ENCODE measurements around the gene ANKLE2.
"Not testable (repeated sequence)": the region's sequence is repeated elsewhere in the genome, so short reads cannot be mapped to it uniquely, and the experiment has no call there.

ANKLE2 gene

GRCh38 chr12:132753670-132754069 lies 8.0 kb downstream of the ANKLE2 start:
- DNase-seq; in situ Hi-C loops (cut with MboI; ENCODE audit: low pct_unique_long_range_greater_than_20kb, low sequenced_read_pairs): not testable (repeated sequence)

- in situ Hi-C loops (cut with MboI; ENCODE audit: low pct_unique_long_range_greater_than_20kb, low sequenced_read_pairs) = no loop called here
- no peak for DNase-seq
These were observed 13.3 kb downstream of the ANKLE2 start for GRCh38 chr12:132748319-132748718.

GRCh38 chr12:132747896-132748295 lies 13.7 kb downstream of the ANKLE2 start:
- in situ Hi-C loops (cut with MboI; ENCODE audit: low pct_unique_long_range_greater_than_20kb, low sequenced_read_pairs) = no loop called here
- no peak for DNase-seq

GRCh38 chr12:132747395-132747794 lies 14.2 kb downstream of the ANKLE2 start:
- DNase-seq = no peak
- in situ Hi-C loops (cut with MboI; ENCODE audit: low pct_unique_long_range_greater_than_20kb, low sequenced_read_pairs) = no loop called here

GRCh38 chr12:132746613-132747012 lies 15.0 kb downstream of the ANKLE2 start:
- DNase-seq = no peak
- in situ Hi-C loops (cut with MboI; ENCODE audit: low pct_unique_long_range_greater_than_20kb, low sequenced_read_pairs) = no loop called here

- no peak for DNase-seq
- in situ Hi-C loops (cut with MboI; ENCODE audit: low pct_unique_long_range_greater_than_20kb, low sequenced_read_pairs) = no loop called here
These were observed 17.8 kb downstream of the ANKLE2 start for GRCh38 chr12:132743831-132744230.

GRCh38 chr12:132741620-132742019 lies 20.0 kb downstream of the ANKLE2 start:
- no peak for DNase-seq
- in situ Hi-C loops (cut with MboI; ENCODE audit: low pct_unique_long_range_greater_than_20kb, low sequenced_read_pairs) = no loop called here

GRCh38 chr12:132740652-132741051 lies 21.0 kb downstream of the ANKLE2 start:
- in situ Hi-C loops (cut with MboI; ENCODE audit: low pct_unique_long_range_greater_than_20kb, low sequenced_read_pairs) = no loop called here
- DNase-seq = no peak

GRCh38 chr12:132740313-132740646 lies 21.4 kb downstream of the ANKLE2 start:
- DNase-seq = no peak
- in situ Hi-C loops (cut with MboI; ENCODE audit: low pct_unique_long_range_greater_than_20kb, low sequenced_read_pairs) = no loop called here

GRCh38 chr12:132739600-132740312 lies 21.9 kb downstream of the ANKLE2 start:
- in situ Hi-C loops (cut with MboI; ENCODE audit: low pct_unique_long_range_greater_than_20kb, low sequenced_read_pairs) = no loop called here
- no peak for DNase-seq

- no peak for DNase-seq
- in situ Hi-C loops (cut with MboI; ENCODE audit: low pct_unique_long_range_greater_than_20kb, low sequenced_read_pairs) = no loop called here
These were observed 24.7 kb downstream of the ANKLE2 start for GRCh38 chr12:132736913-132737312.

GRCh38 chr12:132736378-132736777 lies 25.3 kb downstream of the ANKLE2 start:
- DNase-seq = no peak
- in situ Hi-C loops (cut with MboI; ENCODE audit: low pct_unique_long_range_greater_than_20kb, low sequenced_read_pairs) = no loop called here

GRCh38 chr12:132735496-132735895 lies 26.1 kb downstream of the ANKLE2 start:
- DNase-seq = no peak
- in situ Hi-C loops (cut with MboI; ENCODE audit: low pct_unique_long_range_greater_than_20kb, low sequenced_read_pairs) = no loop called here

- in situ Hi-C loops (cut with MboI; ENCODE audit: low pct_unique_long_range_greater_than_20kb, low sequenced_read_pairs) = no loop called here
These were observed 27.4 kb downstream of the ANKLE2 start for GRCh38 chr12:132734206-132734605.

GRCh38 chr12:132731574-132731973 lies 30.1 kb downstream of the ANKLE2 start:
- in situ Hi-C loops (cut with MboI; ENCODE audit: low pct_unique_long_range_greater_than_20kb, low sequenced_read_pairs) = no loop called here

More at GRCh38 chr12:132734206-132734605, 27.4 kb downstream of the ANKLE2 start:
- no peak for DNase-seq

GRCh38 chr12:132730353-132730752 lies 31.3 kb downstream of the ANKLE2 start:
- DNase-seq = no peak
- in situ Hi-C loops (cut with MboI; ENCODE audit: low pct_unique_long_range_greater_than_20kb, low sequenced_read_pairs) = no loop called here

More at GRCh38 chr12:132731574-132731973, 30.1 kb downstream of the ANKLE2 start:
- no peak for DNase-seq

GRCh38 chr12:132729541-132730320 lies 31.9 kb downstream of the ANKLE2 start:
- in situ Hi-C loops (cut with MboI; ENCODE audit: low pct_unique_long_range_greater_than_20kb, low sequenced_read_pairs) = no loop called here
- DNase-seq = no peak

- DNase-seq = no peak
- in situ Hi-C loops (cut with MboI; ENCODE audit: low pct_unique_long_range_greater_than_20kb, low sequenced_read_pairs) = no loop called here
These were observed 33.1 kb downstream of the ANKLE2 start for GRCh38 chr12:132728502-132728901.

GRCh38 chr12:132727091-132727794 lies 34.4 kb downstream of the ANKLE2 start:
- DNase-seq = no peak
- in situ Hi-C loops (cut with MboI; ENCODE audit: low pct_unique_long_range_greater_than_20kb, low sequenced_read_pairs) = no loop called here

- no peak for DNase-seq
- in situ Hi-C loops (cut with MboI; ENCODE audit: low pct_unique_long_range_greater_than_20kb, low sequenced_read_pairs) = no loop called here
These were observed 35.2 kb downstream of the ANKLE2 start for GRCh38 chr12:132726386-132726785.

Data from KBM-7 (cell line).